Astrocyte (in vitro differentiated cells and primary cell): ENCODE results near the gene MRFAP1. TPM values are rescaled to one million over a fixed set of nuclear protein-coding genes. Genes with fewer than 3 reads are reported as not detected.

Experiments
- DNase-seq: peaks from one replicate; pipeline ENCODE4 v3.0.0-alpha.2; 2010; ENCODE audit warnings: low read depth
- FAIRE-seq: peaks from 2 replicates; lab custom pipeline; 2011; peaks lifted over from hg19 to GRCh38; lab: Jason Lieb, UNC
- H2AFZ ChIP-seq: 2 replicates; pipeline ENCODE4 v1.6.0; 2012; ENCODE audit warnings: low read depth, low read length, inconsistent platforms
- H3K27ac ChIP-seq: 2 replicates; pipeline ENCODE4 v1.5.1; 2011; ENCODE audit warnings: low read depth, low read length, inconsistent platforms
- H3K27me3 ChIP-seq: 2 replicates; pipeline ENCODE4 v1.6.0; 2011; ENCODE audit warnings: low read length, inconsistent platforms; ENCODE audit not compliant: insufficient read depth
- H3K36me3 ChIP-seq: 2 replicates; pipeline ENCODE4 v1.5.1; 2011; ENCODE audit warnings: low read length, inconsistent platforms; ENCODE audit not compliant: insufficient read depth
- H3K4me1 ChIP-seq: 2 replicates; pipeline ENCODE4 v1.5.1; 2011; ENCODE audit warnings: low read length, inconsistent platforms; ENCODE audit not compliant: insufficient read depth
- H3K4me2 ChIP-seq: 2 replicates; pipeline ENCODE4 v1.6.0; 2012; ENCODE audit warnings: low read length, inconsistent platforms
- H3K4me3 ChIP-seq: 2 replicates; pipeline ENCODE4 v1.5.1; 2011; ENCODE audit warnings: low read depth, mild to moderate bottlenecking, low read length, inconsistent platforms; ENCODE audit not compliant: insufficient read depth
- H3K79me2 ChIP-seq: 2 replicates; pipeline ENCODE4 v1.6.0; 2012; ENCODE audit warnings: mild to moderate bottlenecking, low read length, inconsistent platforms; ENCODE audit not compliant: insufficient read depth
- H3K9ac ChIP-seq: 2 replicates; pipeline ENCODE4 v1.6.0; 2012; ENCODE audit warnings: mild to moderate bottlenecking, low read length, inconsistent platforms
- H3K9me3 ChIP-seq: 2 replicates; pipeline ENCODE4 v1.5.1; 2012; ENCODE audit warnings: low read depth, mild to moderate bottlenecking, low read length, inconsistent platforms; ENCODE audit not compliant: insufficient read depth
- H4K20me1 ChIP-seq: 2 replicates; pipeline ENCODE4 v1.6.0; 2012; ENCODE audit warnings: low read length, inconsistent platforms; ENCODE audit not compliant: insufficient read depth
- H3K27ac Mint-ChIP-seq: one replicate; pipeline ENCODE4 v1.8.0; 2021; ENCODE audit warnings: mild to moderate bottlenecking, mixed read lengths; ENCODE audit not compliant: unreplicated experiment
- H3K27me3 Mint-ChIP-seq: one replicate; pipeline ENCODE4 v1.8.0; 2021; ENCODE audit warnings: low read depth, mixed read lengths; ENCODE audit not compliant: unreplicated experiment
- H3K36me3 Mint-ChIP-seq: one replicate; pipeline ENCODE4 v1.8.0; 2021; ENCODE audit warnings: low read depth, mixed read lengths; ENCODE audit not compliant: unreplicated experiment
- H3K4me1 Mint-ChIP-seq: one replicate; pipeline ENCODE4 v1.8.0; 2021; ENCODE audit warnings: low read depth, mixed read lengths; ENCODE audit not compliant: unreplicated experiment
- H3K4me3 Mint-ChIP-seq: one replicate; pipeline ENCODE4 v1.8.0; 2021; ENCODE audit warnings: mild to moderate bottlenecking, moderate library complexity, mixed read lengths; ENCODE audit not compliant: unreplicated experiment
- H3K9me3 Mint-ChIP-seq: one replicate; pipeline ENCODE4 v1.8.0; 2021; ENCODE audit warnings: mild to moderate bottlenecking, mixed read lengths; ENCODE audit not compliant: unreplicated experiment
- EZH2 ChIP-seq: IDR thresholded peaks from 2 replicates; pipeline ENCODE4 v1.6.1; 2012; ENCODE audit warnings: mild to moderate bottlenecking, low read length, inconsistent platforms; ENCODE audit not compliant: insufficient read depth
- total RNA-seq: library from RNA; stranded (reverse); gene quantifications from 2 replicates; pipeline ENCODE4 v1.2.1, GENCODE V29; 2021
- TF ChIP-seq, protein P1 (sequence below): IDR thresholded peaks from 2 replicates; pipeline ENCODE4 v1.5.1; 2011; ENCODE audit warnings: low read depth, mild to moderate bottlenecking, inconsistent platforms, low read length, moderate library complexity; ENCODE audit not compliant: insufficient read depth

MRFAP1 gene
- total RNA-seq, 1 donor from 2014 or later, result 278 TPM

DNA sequence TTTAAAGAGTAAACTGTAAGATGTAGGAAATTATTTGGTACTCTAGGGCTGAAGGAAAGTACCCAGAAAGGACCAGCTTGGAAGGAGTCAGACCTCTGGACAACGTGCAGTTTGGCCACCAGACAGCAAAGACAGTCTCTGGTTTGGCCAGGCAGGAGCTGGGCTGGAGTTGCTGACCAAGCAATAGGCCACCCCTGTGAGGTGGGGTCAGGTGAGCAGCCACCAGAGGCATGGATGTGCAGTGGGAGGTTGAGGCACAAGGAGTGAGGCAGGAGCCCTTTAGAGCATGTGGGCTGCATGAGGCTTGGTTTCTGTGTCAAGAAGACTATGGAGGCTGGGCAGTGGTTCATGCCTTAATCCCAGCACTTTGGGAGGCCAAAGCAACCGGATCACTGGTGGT, 17.7 kb upstream of the MRFAP1 start:
- Mint-ChIP-seq H3K27me3 (no peaks in the 10 kb centered on the region), H3K4me3 (no peak overlapping the region), H3K9me3 (peaks cover 1% of the 10 kb centered on the region), H3K36me3 (no peaks in the 10 kb centered on the region), H3K4me1 (no peaks in the 10 kb centered on the region), H3K27ac (no peak overlapping the region)
- Histone ChIP-seq H3K4me3 (no peak overlapping the region), H3K27me3 (no peaks in the 10 kb centered on the region), H3K4me1 (no peaks in the 10 kb centered on the region), H3K79me2 (no peaks in the 10 kb centered on the region), H3K4me2 (no peak overlapping the region), H2AFZ (no peak overlapping the region), H3K9me3 (no peaks in the 10 kb centered on the region), H4K20me1 (no peaks in the 10 kb centered on the region), H3K9ac (no peak overlapping the region), H3K27ac (no peak overlapping the region), H3K36me3 (no peaks in the 10 kb centered on the region)
- DNase-seq (no peak), FAIRE-seq (no peak)
- no peak for TF ChIP-seq EZH2
- TF ChIP-seq, protein P1, sequence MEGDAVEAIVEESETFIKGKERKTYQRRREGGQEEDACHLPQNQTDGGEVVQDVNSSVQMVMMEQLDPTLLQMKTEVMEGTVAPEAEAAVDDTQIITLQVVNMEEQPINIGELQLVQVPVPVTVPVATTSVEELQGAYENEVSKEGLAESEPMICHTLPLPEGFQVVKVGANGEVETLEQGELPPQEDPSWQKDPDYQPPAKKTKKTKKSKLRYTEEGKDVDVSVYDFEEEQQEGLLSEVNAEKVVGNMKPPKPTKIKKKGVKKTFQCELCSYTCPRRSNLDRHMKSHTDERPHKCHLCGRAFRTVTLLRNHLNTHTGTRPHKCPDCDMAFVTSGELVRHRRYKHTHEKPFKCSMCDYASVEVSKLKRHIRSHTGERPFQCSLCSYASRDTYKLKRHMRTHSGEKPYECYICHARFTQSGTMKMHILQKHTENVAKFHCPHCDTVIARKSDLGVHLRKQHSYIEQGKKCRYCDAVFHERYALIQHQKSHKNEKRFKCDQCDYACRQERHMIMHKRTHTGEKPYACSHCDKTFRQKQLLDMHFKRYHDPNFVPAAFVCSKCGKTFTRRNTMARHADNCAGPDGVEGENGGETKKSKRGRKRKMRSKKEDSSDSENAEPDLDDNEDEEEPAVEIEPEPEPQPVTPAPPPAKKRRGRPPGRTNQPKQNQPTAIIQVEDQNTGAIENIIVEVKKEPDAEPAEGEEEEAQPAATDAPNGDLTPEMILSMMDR, result no peak

DNA sequence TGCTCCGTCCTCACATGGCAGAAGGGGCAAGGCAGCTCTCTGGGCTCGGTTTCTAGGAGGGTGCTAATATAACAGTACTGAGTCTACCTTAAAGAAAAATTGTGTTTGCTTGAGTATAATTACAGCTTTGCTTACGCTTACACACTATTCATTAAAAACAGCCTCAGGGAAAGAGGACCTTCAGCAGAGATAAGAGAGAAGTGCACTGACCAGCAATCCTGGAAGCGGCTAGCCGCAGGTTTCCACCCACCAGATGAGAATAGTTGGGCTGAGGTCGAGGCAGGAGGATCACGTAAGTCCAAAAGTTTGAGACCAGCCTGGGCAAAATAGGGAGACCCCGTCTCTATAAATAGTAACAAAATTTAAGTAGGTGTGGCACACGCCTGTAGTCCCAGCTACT, 15.2 kb upstream of the MRFAP1 start:
- FAIRE-seq (no peak), DNase-seq (no peak)
- H2AFZ ChIP-seq, result no peak overlapping the region
- Mint-ChIP-seq H3K9me3 (peaks cover 1% of the 10 kb centered on the region), H3K27me3 (no peaks in the 10 kb centered on the region), H3K36me3 (no peaks in the 10 kb centered on the region), H3K4me1 (no peaks in the 10 kb centered on the region), H3K4me3 (no peak overlapping the region), H3K27ac (no peak overlapping the region)
- H3K27ac ChIP-seq, result no peak overlapping the region
- no peaks in the 10 kb centered on the region for H3K36me3 ChIP-seq
- no peaks in the 10 kb centered on the region for H4K20me1 ChIP-seq
- H3K9ac ChIP-seq, result no peak overlapping the region
- no peaks in the 10 kb centered on the region for H3K4me1 ChIP-seq
- no peak overlapping the region for H3K4me2 ChIP-seq
- no peaks in the 10 kb centered on the region for H3K9me3 ChIP-seq
- no peaks in the 10 kb centered on the region for H3K79me2 ChIP-seq
- H3K27me3 ChIP-seq, result no peaks in the 10 kb centered on the region
- no peak overlapping the region for H3K4me3 ChIP-seq
- TF ChIP-seq, protein P1, result no peak
- TF ChIP-seq EZH2, result no peak

DNA sequence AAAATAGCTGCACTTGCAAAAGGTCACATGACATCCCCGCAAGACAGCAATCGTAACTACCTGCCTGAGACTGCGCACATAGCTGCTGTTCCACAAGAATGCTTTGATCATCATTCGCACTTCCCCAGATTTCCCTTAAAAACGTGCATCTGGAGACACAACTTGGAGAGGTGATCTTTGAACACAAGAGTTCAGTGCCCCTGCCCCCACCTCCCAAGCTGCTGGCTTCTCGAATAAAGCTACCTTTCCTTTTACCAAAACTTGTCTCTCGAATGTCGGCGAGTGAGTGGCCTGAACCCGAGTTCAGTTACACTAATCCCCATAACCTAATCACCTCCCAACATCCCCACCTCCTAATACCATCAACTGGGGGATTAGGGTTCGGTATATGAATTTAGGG, 14.4 kb upstream of the MRFAP1 start:
- TF ChIP-seq, protein P1, result no peak
- no peak for TF ChIP-seq EZH2
- DNase-seq, result no peak
- Histone ChIP-seq H3K36me3 (no peaks in the 10 kb centered on the region), H3K9me3 (no peaks in the 10 kb centered on the region), H3K4me2 (no peak overlapping the region), H2AFZ (no peak overlapping the region), H3K4me1 (no peaks in the 10 kb centered on the region), H4K20me1 (no peaks in the 10 kb centered on the region), H3K79me2 (no peaks in the 10 kb centered on the region), H3K27ac (no peak overlapping the region), H3K27me3 (no peaks in the 10 kb centered on the region), H3K4me3 (no peak overlapping the region), H3K9ac (no peak overlapping the region)
- Mint-ChIP-seq H3K4me3 (no peak overlapping the region), H3K27me3 (no peaks in the 10 kb centered on the region), H3K9me3 (peaks cover 4% of the 10 kb centered on the region), H3K4me1 (no peaks in the 10 kb centered on the region), H3K36me3 (no peaks in the 10 kb centered on the region), H3K27ac (no peak overlapping the region)
- no peak for FAIRE-seq
